PC-9 (cell line): Measurements from ENCODE around the gene B9D1.

Source experiments
- EZH2 ChIP-seq: fragments of 200-600 bp; sonication (generic); IDR thresholded peaks from 2 replicates; pipeline ENCODE4 v1.8.0; 2017; ENCODE audit warnings: antibody characterized with exemption, low read depth
- TF ChIP-seq, protein P1 (sequence below): fragments of 200-600 bp; sonication (generic); conservative IDR thresholded peaks from 2 replicates; pipeline ENCODE4 v1.6.1; 2017; ENCODE audit warnings: mixed run types, antibody characterized with exemption, mild to moderate bottlenecking, moderate library complexity

DNA sequence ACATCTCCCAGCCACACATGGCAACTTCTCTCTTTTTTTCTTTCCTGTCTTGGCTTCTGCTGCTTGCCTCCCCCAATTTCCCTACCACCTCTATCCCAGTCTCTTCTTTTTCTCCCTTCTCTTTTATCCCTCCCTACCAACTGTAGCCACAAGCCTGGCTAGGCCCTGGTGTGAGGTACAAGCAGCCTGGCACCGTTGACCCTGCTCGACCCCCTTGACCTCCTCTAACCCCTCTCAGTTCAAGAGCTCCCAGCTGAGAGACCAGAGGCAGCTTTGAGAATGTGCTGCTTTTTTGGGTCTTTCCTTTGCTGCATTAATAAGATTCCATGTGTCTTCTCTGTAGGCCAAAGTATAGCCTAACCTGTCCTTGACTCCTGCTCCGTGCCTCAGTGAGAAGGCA, 32.3 kb downstream of the B9D1 start:
- TF ChIP-seq, protein P1, sequence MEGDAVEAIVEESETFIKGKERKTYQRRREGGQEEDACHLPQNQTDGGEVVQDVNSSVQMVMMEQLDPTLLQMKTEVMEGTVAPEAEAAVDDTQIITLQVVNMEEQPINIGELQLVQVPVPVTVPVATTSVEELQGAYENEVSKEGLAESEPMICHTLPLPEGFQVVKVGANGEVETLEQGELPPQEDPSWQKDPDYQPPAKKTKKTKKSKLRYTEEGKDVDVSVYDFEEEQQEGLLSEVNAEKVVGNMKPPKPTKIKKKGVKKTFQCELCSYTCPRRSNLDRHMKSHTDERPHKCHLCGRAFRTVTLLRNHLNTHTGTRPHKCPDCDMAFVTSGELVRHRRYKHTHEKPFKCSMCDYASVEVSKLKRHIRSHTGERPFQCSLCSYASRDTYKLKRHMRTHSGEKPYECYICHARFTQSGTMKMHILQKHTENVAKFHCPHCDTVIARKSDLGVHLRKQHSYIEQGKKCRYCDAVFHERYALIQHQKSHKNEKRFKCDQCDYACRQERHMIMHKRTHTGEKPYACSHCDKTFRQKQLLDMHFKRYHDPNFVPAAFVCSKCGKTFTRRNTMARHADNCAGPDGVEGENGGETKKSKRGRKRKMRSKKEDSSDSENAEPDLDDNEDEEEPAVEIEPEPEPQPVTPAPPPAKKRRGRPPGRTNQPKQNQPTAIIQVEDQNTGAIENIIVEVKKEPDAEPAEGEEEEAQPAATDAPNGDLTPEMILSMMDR = no peak
- no peak for TF ChIP-seq EZH2
